Measurements from ENCODE around the gene C17orf67.
"Not testable (repeated sequence)": the region's sequence is repeated elsewhere in the genome, so short reads cannot be mapped to it uniquely, and the experiment has no call there.

C17orf67 gene

GRCh38 chr17:56762144-56762543, 71.6 kb downstream of the C17orf67 start:
- TF ChIP-seq ZFX (IDR thresholded peaks at IDR 0.05), result no peak
- TF ChIP-seq, protein P1, sequence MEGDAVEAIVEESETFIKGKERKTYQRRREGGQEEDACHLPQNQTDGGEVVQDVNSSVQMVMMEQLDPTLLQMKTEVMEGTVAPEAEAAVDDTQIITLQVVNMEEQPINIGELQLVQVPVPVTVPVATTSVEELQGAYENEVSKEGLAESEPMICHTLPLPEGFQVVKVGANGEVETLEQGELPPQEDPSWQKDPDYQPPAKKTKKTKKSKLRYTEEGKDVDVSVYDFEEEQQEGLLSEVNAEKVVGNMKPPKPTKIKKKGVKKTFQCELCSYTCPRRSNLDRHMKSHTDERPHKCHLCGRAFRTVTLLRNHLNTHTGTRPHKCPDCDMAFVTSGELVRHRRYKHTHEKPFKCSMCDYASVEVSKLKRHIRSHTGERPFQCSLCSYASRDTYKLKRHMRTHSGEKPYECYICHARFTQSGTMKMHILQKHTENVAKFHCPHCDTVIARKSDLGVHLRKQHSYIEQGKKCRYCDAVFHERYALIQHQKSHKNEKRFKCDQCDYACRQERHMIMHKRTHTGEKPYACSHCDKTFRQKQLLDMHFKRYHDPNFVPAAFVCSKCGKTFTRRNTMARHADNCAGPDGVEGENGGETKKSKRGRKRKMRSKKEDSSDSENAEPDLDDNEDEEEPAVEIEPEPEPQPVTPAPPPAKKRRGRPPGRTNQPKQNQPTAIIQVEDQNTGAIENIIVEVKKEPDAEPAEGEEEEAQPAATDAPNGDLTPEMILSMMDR (conservative IDR thresholded peaks at IDR 0.05), result no peak
- no peak overlapping the region for H3K27ac ChIP-seq

DNA sequence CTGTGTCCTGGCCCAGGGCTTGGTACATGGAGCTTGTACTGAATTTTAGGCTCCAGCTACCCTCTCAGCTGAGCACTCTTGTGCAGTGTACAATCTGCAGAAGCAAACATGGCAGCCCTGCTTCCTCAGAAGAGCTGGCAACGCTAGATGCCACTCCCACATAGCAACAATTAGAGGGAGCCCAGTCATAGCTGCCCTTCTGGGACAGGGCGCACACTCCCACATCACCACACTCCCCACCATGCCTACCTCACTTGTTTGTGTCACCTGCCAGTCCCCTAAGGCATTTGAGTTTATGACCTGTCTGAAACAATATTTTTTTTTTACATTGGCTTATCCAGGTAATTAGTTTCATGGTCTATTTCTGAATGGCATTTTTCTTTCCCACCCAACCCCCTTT, 72.3 kb downstream of the C17orf67 start:
- TF ChIP-seq, protein P1 (conservative IDR thresholded peaks at IDR 0.05), result no peak
- no peak for TF ChIP-seq ZFX (IDR thresholded peaks at IDR 0.05)
- H3K27ac ChIP-seq, result no peak overlapping the region

DNA sequence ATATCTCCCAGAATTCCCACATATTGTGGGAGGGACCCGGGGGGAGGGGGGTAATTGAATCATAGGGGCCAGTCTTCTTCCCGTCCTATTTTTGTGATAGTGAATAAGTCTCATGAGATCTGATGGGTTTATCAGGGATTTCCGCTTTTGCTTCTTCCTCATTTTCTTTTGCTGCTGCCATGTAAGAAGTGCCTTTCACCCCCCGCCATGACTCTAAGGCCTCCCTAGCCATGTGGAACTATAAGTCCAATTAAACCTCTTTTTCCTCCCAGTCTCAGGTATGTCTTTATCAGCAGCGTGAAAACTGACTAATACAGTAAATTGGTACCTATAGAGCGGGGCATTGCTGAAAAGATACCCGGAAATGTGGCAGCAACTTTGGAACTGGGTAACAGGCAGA, 76.1 kb downstream of the C17orf67 start:
- H3K27ac ChIP-seq, result not testable (repeated sequence)

- TF ChIP-seq, protein P1 (conservative IDR thresholded peaks at IDR 0.05), result no peak
- TF ChIP-seq ZFX (IDR thresholded peaks at IDR 0.05), result no peak
- no peak overlapping the region for H3K27ac ChIP-seq
Observed at GRCh38 chr17:56756536-56756935, 77.2 kb downstream of the C17orf67 start.

GRCh38 chr17:56755310-56755709, 78.4 kb downstream of the C17orf67 start:
- H3K27ac ChIP-seq, result no peak overlapping the region
- TF ChIP-seq, protein P1 (conservative IDR thresholded peaks at IDR 0.05), result no peak
- TF ChIP-seq ZFX (IDR thresholded peaks at IDR 0.05), result no peak

- no peak for TF ChIP-seq ZFX (IDR thresholded peaks at IDR 0.05)
- TF ChIP-seq, protein P1 (conservative IDR thresholded peaks at IDR 0.05), result no peak
Observed at GRCh38 chr17:56754523-56755208, 79.1 kb downstream of the C17orf67 start.

GRCh38 chr17:56752263-56752836, 81.4 kb downstream of the C17orf67 start:
- TF ChIP-seq ZFX (IDR thresholded peaks at IDR 0.05), result no peak
- TF ChIP-seq, protein P1 (conservative IDR thresholded peaks at IDR 0.05), result no peak
- H3K27ac ChIP-seq, result no peak overlapping the region

More at GRCh38 chr17:56754523-56755208, 79.1 kb downstream of the C17orf67 start:
- H3K27ac ChIP-seq, result no peak overlapping the region
